Breast epithelium (tissue), 4 donors: Measurements from ENCODE around the gene SEZ6L. TPM values are rescaled to one million over a fixed set of nuclear protein-coding genes. Genes with fewer than 3 reads are reported as not detected.

Experiments used
- DNase-seq, 2 donors: peaks; one replicate each; pipeline ENCODE4 v3.0.0-alpha.2; 2019; ENCODE audit warnings: low spot score in 2 of 2
- H3K27ac ChIP-seq, 2 donors: fragments of 200-600 bp; sonication (generic) in 1 of 2; one replicate each; pipeline ENCODE4 v1.5.1; 2016 to 2019; ENCODE audit warnings: mild to moderate bottlenecking in 1 of 2
- H3K27me3 ChIP-seq, 2 donors: fragments of 200-600 bp; sonication (generic) in 1 of 2; one replicate each; pipeline versions ENCODE4 v1.5.1 to v1.6.0; 2017 to 2019; ENCODE audit warnings: control low read depth in 1 of 2, mild to moderate bottlenecking in 1 of 2
- H3K36me3 ChIP-seq: fragments of 200-600 bp; one replicate; pipeline ENCODE4 v1.5.1; 2019
- H3K4me1 ChIP-seq, 2 donors: fragments of 200-600 bp; sonication (generic); one replicate each; pipeline ENCODE4 v1.5.1; 2016 to 2019; ENCODE audit warnings: control low read depth in 1 of 2
- H3K4me3 ChIP-seq, 3 donors: fragments of 200-600 bp; sonication (generic); 1 replicate in 2 of 3; 2 replicates in 1 of 3; pipeline ENCODE4 v1.5.1; 2016 to 2019; ENCODE audit warnings: mild to moderate bottlenecking in 3 of 3, moderate library complexity in 2 of 3
- H3K9me3 ChIP-seq, 2 donors: fragments of 200-600 bp; sonication (generic) in 1 of 2; one replicate each; pipeline ENCODE4 v1.5.1; 2016 to 2019; ENCODE audit warnings: control low read depth in 1 of 2
- POLR2A ChIP-seq: fragments of 450-650 bp; IDR thresholded peaks from one replicate; pipeline ENCODE4 v1.6.1; 2016; ENCODE audit warnings: antibody characterized with exemption, mild to moderate bottlenecking, moderate library complexity
- POLR2AphosphoS5 ChIP-seq, 3 donors: sonication (generic); formaldehyde crosslinking; IDR thresholded peaks; one replicate each; pipeline ENCODE4 v1.6.1; 2017; ENCODE audit warnings: antibody characterized with exemption in 3 of 3
- intact Hi-C: fragments of 100-400 bp; cut with DNase I; formaldehyde crosslinking; loops from one replicate; pipeline ENCODE4 v1.15.1; 2023; ENCODE audit warnings: low total_unique reads
- total RNA-seq, 3 donors: library from RNA; depleted of rRNA; stranded (reverse); fragments of >200 nt; gene quantifications; one replicate each; pipeline ENCODE4 v1.1.0, GENCODE V29; 2016
- TF ChIP-seq, protein P1 (sequence below), 3 donors: fragments of 450-650 bp; IDR thresholded peaks; one replicate each; pipeline ENCODE4 v1.5.1; 2016 to 2017; ENCODE audit warnings: antibody characterized with exemption in 3 of 3, mild to moderate bottlenecking in 3 of 3, moderate library complexity in 3 of 3

The SEZ6L gene
- total RNA-seq, 3 donors from 2014 or later: under 0.01 to 0.16 (median 0.15) TPM

GRCh38 chr22:26416256-26416655 lies 247.0 kb downstream of the SEZ6L start:
- H3K27ac ChIP-seq: no peak overlapping the region
- DNase-seq: no peak
- H3K36me3 ChIP-seq: no peaks in the 10 kb centered on the region
- intact Hi-C loops: no loop called here
- no peak overlapping the region for H3K4me3 ChIP-seq
- H3K4me1 ChIP-seq: peaks cover 0 to 6% of the 10 kb centered on the region in 2 donors
- no peak for TF ChIP-seq POLR2AphosphoS5 (IDR thresholded peaks at IDR 0.05)
- no peak for TF ChIP-seq POLR2A
- TF ChIP-seq, protein P1, sequence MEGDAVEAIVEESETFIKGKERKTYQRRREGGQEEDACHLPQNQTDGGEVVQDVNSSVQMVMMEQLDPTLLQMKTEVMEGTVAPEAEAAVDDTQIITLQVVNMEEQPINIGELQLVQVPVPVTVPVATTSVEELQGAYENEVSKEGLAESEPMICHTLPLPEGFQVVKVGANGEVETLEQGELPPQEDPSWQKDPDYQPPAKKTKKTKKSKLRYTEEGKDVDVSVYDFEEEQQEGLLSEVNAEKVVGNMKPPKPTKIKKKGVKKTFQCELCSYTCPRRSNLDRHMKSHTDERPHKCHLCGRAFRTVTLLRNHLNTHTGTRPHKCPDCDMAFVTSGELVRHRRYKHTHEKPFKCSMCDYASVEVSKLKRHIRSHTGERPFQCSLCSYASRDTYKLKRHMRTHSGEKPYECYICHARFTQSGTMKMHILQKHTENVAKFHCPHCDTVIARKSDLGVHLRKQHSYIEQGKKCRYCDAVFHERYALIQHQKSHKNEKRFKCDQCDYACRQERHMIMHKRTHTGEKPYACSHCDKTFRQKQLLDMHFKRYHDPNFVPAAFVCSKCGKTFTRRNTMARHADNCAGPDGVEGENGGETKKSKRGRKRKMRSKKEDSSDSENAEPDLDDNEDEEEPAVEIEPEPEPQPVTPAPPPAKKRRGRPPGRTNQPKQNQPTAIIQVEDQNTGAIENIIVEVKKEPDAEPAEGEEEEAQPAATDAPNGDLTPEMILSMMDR (IDR thresholded peaks at IDR 0.05): no peak
- peaks cover 0 to 11% of the 10 kb centered on the region in 2 donors for H3K27me3 ChIP-seq
- no peaks in the 10 kb centered on the region for H3K9me3 ChIP-seq

GRCh38 chr22:26416670-26417276 lies 247.5 kb downstream of the SEZ6L start:
- peak in 1 of 2 donors; percentile 59 for DNase-seq
- H3K27me3 ChIP-seq: peaks cover 0 to 5% of the 10 kb centered on the region in 2 donors
- intact Hi-C loops: no loop called here
- H3K4me1 ChIP-seq: peaks cover 0 to 6% of the 10 kb centered on the region in 2 donors
- TF ChIP-seq POLR2A (no peak), POLR2AphosphoS5 (IDR thresholded peaks at IDR 0.05) (peak in 1 of 3 donors; percentile 20)
- TF ChIP-seq, protein P1 (IDR thresholded peaks at IDR 0.05): no peak
- H3K36me3 ChIP-seq: no peaks in the 10 kb centered on the region
- no peaks in the 10 kb centered on the region for H3K9me3 ChIP-seq
- no peak overlapping the region for H3K27ac ChIP-seq
- no peak overlapping the region for H3K4me3 ChIP-seq

DNA sequence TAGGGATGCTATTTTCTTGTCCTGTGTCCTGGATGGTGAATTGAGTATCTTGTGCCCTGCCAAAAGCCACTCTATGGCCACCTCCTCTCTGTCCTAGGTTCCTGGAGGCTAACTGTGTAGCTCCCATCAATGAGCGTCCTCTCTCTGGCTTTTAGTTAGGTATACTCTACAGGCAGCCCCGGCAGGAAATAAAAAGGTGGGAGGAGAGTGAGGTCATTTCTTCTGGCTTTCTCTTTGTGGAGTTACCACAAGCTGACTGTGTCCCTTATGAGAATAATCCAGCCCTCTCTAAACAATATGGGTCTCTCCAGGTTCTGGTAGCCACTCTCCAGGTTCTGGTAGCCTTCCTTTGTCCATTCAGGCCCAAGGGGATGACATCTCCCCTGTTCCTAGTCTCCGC lies 248.1 kb downstream of the SEZ6L start:
- H3K27ac ChIP-seq: no peak overlapping the region
- H3K4me3 ChIP-seq: no peak overlapping the region
- peaks cover 0 to 6% of the 10 kb centered on the region in 2 donors for H3K4me1 ChIP-seq
- H3K27me3 ChIP-seq: no peaks in the 10 kb centered on the region
- TF ChIP-seq POLR2A (no peak), POLR2AphosphoS5 (IDR thresholded peaks at IDR 0.05) (no peak)
- TF ChIP-seq, protein P1 (IDR thresholded peaks at IDR 0.05): no peak
- H3K36me3 ChIP-seq: no peaks in the 10 kb centered on the region
- H3K9me3 ChIP-seq: peaks cover 0 to under 1% of the 10 kb centered on the region in 2 donors
- intact Hi-C loops: no loop called here
- DNase-seq: no peak

DNA sequence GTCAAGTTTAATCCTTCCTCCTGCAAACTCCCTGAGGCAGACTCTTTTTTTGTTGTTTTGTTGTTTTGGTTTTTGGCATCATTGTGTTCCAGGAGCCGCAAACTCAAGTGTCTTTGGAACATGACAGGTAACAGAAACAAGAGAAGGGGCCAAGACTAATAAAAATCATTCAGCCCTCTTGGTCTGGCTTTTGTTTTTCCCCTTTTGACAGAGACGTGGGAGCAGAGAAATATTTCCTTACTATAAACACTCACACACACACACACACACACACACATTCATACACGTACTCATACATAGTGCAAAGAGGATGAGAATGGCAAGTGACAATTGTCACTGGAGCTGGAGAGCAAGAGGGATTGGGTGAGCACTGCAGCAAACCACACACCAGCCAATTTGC lies 249.4 kb downstream of the SEZ6L start:
- no peak for DNase-seq
- H3K27me3 ChIP-seq: no peaks in the 10 kb centered on the region
- intact Hi-C loops: no loop called here
- H3K4me3 ChIP-seq: no peak overlapping the region
- peaks cover 3 to 12% of the 10 kb centered on the region in 2 donors for H3K9me3 ChIP-seq
- peaks cover 0 to 6% of the 10 kb centered on the region in 2 donors for H3K4me1 ChIP-seq
- TF ChIP-seq, protein P1 (IDR thresholded peaks at IDR 0.05): no peak
- no peak for TF ChIP-seq POLR2A
- TF ChIP-seq POLR2AphosphoS5 (IDR thresholded peaks at IDR 0.05): no peak
- no peaks in the 10 kb centered on the region for H3K36me3 ChIP-seq
- H3K27ac ChIP-seq: no peak overlapping the region

DNA sequence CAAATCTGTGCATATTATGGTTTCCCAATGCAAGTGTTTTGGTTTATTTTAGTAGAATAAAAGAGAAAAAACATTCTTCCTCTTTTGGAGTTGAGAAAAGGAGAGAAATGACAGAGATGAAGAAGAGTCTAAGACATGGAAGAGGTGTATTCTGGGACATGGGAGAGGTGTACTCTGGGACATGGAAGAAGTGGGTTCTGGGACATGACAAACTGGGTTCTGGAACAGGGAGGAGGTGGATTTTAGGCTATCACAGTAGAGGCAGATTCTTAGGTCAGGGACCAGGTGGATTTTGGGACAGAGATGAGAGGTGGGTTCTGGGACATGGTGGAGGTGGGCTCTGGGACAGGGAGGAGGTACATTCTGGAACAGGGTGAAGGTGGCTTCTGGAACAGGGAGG lies 257.7 kb downstream of the SEZ6L start:
- H3K4me3 ChIP-seq: no peak overlapping the region
- DNase-seq: no peak
- no peak overlapping the region for H3K27ac ChIP-seq
- intact Hi-C loops: no loop called here
- H3K9me3 ChIP-seq: peaks cover 3 to 14% of the 10 kb centered on the region in 2 donors
- no peaks in the 10 kb centered on the region for H3K4me1 ChIP-seq
- TF ChIP-seq, protein P1 (IDR thresholded peaks at IDR 0.05): no peak
- TF ChIP-seq POLR2A (no peak), POLR2AphosphoS5 (IDR thresholded peaks at IDR 0.05) (no peak)
- no peaks in the 10 kb centered on the region for H3K27me3 ChIP-seq
- H3K36me3 ChIP-seq: no peaks in the 10 kb centered on the region
